IPS-20b (cell line): ENCODE results near the gene GTF3A.

Experiments used
- H3K27ac ChIP-seq: one replicate; pipeline ENCODE4 v1.5.1; 2013; ENCODE audit warnings: low read length
- H3K27me3 ChIP-seq: 2 replicates; pipeline ENCODE4 v1.6.1; 2013; ENCODE audit warnings: mild to moderate bottlenecking, low read length, inconsistent platforms; ENCODE audit not compliant: insufficient read depth
- H3K36me3 ChIP-seq: 2 replicates; pipeline ENCODE4 v1.6.1; 2013; ENCODE audit warnings: low read depth, mild to moderate bottlenecking, inconsistent platforms, low read length, moderate library complexity; ENCODE audit not compliant: insufficient read depth
- H3K4me1 ChIP-seq: 2 replicates; pipeline ENCODE4 v1.6.1; 2013; ENCODE audit warnings: mild to moderate bottlenecking, control low read depth, inconsistent platforms, low read length, moderate library complexity; ENCODE audit not compliant: insufficient read depth
- H3K4me3 ChIP-seq: 2 replicates; pipeline ENCODE4 v1.5.1; 2013; ENCODE audit warnings: mild to moderate bottlenecking, low read length, inconsistent platforms
- H3K9ac ChIP-seq: 2 replicates; pipeline ENCODE4 v1.6.1; 2013; ENCODE audit warnings: low read depth, mild to moderate bottlenecking, inconsistent platforms, low read length, moderate library complexity
- H3K9me3 ChIP-seq: 2 replicates; pipeline ENCODE4 v1.6.1; 2013; ENCODE audit warnings: mild to moderate bottlenecking, low read depth, low read length, inconsistent platforms; ENCODE audit not compliant: insufficient read depth

Gene GTF3A

GRCh38 chr13:27482983-27483382 is 58.6 kb downstream of the GTF3A start:
- Histone ChIP-seq H3K27me3 (no peaks in the 10 kb centered on the region; the same call in 1 of the 2 replicates), H3K27ac (no peak overlapping the region), H3K4me3 (no peak overlapping the region), H3K4me1 (no peaks in the 10 kb centered on the region), H3K36me3 (no peaks in the 10 kb centered on the region), H3K9me3 (no peaks in the 10 kb centered on the region), H3K9ac (no peak overlapping the region)

- H3K4me3 ChIP-seq: no peak overlapping the region
- no peaks in the 10 kb centered on the region for H3K9me3 ChIP-seq
- no peak overlapping the region for H3K27ac ChIP-seq
- no peaks in the 10 kb centered on the region for H3K36me3 ChIP-seq
- no peaks in the 10 kb centered on the region for H3K4me1 ChIP-seq
- H3K9ac ChIP-seq: no peak overlapping the region
- no peaks in the 10 kb centered on the region; the same call in 1 of the 2 replicates for H3K27me3 ChIP-seq
These were observed 59.0 kb downstream of the GTF3A start for GRCh38 chr13:27483421-27483820.
